H1 (cell line): ENCODE data around the gene SPINDOC. TPM values are rescaled to one million over a fixed set of nuclear protein-coding genes. Genes with fewer than 3 reads are reported as not detected.

Experiments used
- CTCF ChIA-PET: fragments of 300-600 bp; sonication (Branson Sonifier 250); formaldehyde crosslinking; loops from one replicate; lab custom pipeline; 2021; ENCODE audit not compliant: partially characterized antibody; lab: Charles Lee
- POLR2A ChIA-PET: fragments of 300-600 bp; sonication (Branson Sonifier 250); formaldehyde crosslinking; loops from one replicate; lab custom pipeline; 2021; ENCODE audit warnings: inconsistent platforms; ENCODE audit not compliant: partially characterized antibody; lab: Charles Lee
- DNase-seq, 2 experiments: peaks; one replicate each; pipeline versions ENCODE4 v3.0.0 to v3.0.0-alpha.2; 2010 to 2022; ENCODE audit warnings: low spot score in 2 of 2, low read depth in 1 of 2, mixed read lengths in 1 of 2
- FAIRE-seq: peaks from 2 replicates; lab custom pipeline; 2011; peaks lifted over from hg19 to GRCh38; lab: Jason Lieb, UNC
- H2AFZ ChIP-seq: 2 replicates; pipeline ENCODE4 v1.8.1; 2012; ENCODE audit warnings: low read length, inconsistent platforms
- H2AK5ac ChIP-seq: 2 replicates; pipeline ENCODE4 v1.6.1; 2013; ENCODE audit warnings: low read depth, low read length
- H2BK120ac ChIP-seq: replicated peaks from 2 replicates; pipeline ENCODE3; 2013; ENCODE audit warnings: low read depth, low read length, inconsistent platforms
- H2BK12ac ChIP-seq: 2 replicates; pipeline ENCODE4 v1.6.1; 2013; ENCODE audit warnings: low read depth, low read length
- H2BK15ac ChIP-seq: 2 replicates; pipeline ENCODE4 v1.6.1; 2013; ENCODE audit warnings: low read length
- H2BK20ac ChIP-seq: 2 replicates; pipeline ENCODE4 v1.6.1; 2013; ENCODE audit warnings: low read length
- H2BK5ac ChIP-seq: 2 replicates; pipeline ENCODE4 v1.6.1; 2013; ENCODE audit warnings: low read depth, low read length
- H3K14ac ChIP-seq: 2 replicates; pipeline ENCODE4 v1.6.1; 2013; ENCODE audit warnings: inconsistent platforms; ENCODE audit not compliant: insufficient read length
- H3K18ac ChIP-seq: 2 replicates; pipeline ENCODE4 v1.6.1; 2013; ENCODE audit warnings: low read length; ENCODE audit errors: extremely low read depth
- H3K23ac ChIP-seq: 2 replicates; pipeline ENCODE4 v1.6.1; 2013; ENCODE audit warnings: inconsistent platforms; ENCODE audit not compliant: insufficient read length
- H3K23me2 ChIP-seq: 2 replicates; pipeline ENCODE4 v1.6.1; 2013; ENCODE audit warnings: low read depth, low read length
- H3K27ac ChIP-seq: 2 replicates; pipeline ENCODE4 v1.6.1; 2011; ENCODE audit warnings: low read depth, low read length, inconsistent platforms
- H3K27me3 ChIP-seq, 4 experiments: replicated peaks in 1 of 4; 1 replicate in 1 of 4; 2 replicates in 3 of 4; pipeline versions ENCODE4 v1.6.1 to v1.8.1; 2011 to 2013; ENCODE audit warnings: low read length in 3 of 4, mild to moderate bottlenecking in 3 of 4, inconsistent platforms in 2 of 4, mixed read lengths in 2 of 4, moderate library complexity in 1 of 4; ENCODE audit not compliant: control insufficient read depth in 3 of 4, insufficient read depth in 3 of 4; ENCODE audit errors: extremely low read depth in 1 of 4
- H3K36me3 ChIP-seq, 4 experiments: 2 replicates each; pipeline versions ENCODE4 v1.6.1 to v1.8.1; 2011 to 2013; ENCODE audit warnings: mild to moderate bottlenecking in 4 of 4, low read length in 3 of 4, moderate library complexity in 2 of 4, control low read depth in 1 of 4, inconsistent platforms in 1 of 4; ENCODE audit not compliant: insufficient read depth in 4 of 4, control insufficient read depth in 2 of 4
- H3K4ac ChIP-seq: replicated peaks from 2 replicates; pipeline ENCODE3; 2013; ENCODE audit warnings: low read length, low read depth, mixed read lengths, inconsistent platforms; ENCODE audit not compliant: insufficient read length
- H3K4me1 ChIP-seq, 4 experiments: replicated peaks in 1 of 4; 1 replicate in 1 of 4; 2 replicates in 3 of 4; pipeline versions ENCODE4 v1.6.1 to v1.8.1; 2011 to 2013; ENCODE audit warnings: low read length in 3 of 4, inconsistent platforms in 2 of 4, mixed read lengths in 1 of 4; ENCODE audit not compliant: insufficient read depth in 4 of 4, control insufficient read depth in 3 of 4
- H3K4me2 ChIP-seq, 2 experiments: 2 replicates each; pipeline versions ENCODE4 v1.6.1 to v1.8.1; 2011 to 2013; ENCODE audit warnings: low read depth in 2 of 2, low read length in 2 of 2, control low read depth in 1 of 2, inconsistent platforms in 1 of 2, mild to moderate bottlenecking in 1 of 2; ENCODE audit not compliant: insufficient read depth in 1 of 2
- H3K4me3 ChIP-seq, 4 experiments: fragments of 200-600, 300-600 bp in 1 of 4; sonication (generic), shearing (Covaris generic), sonication (Bioruptor Twin) in 1 of 4; 2 replicates each; pipeline versions ENCODE4 v1.5.1 to v1.8.1; 2011 to 2016; ENCODE audit warnings: low read length in 4 of 4, low read depth in 3 of 4, control low read depth in 2 of 4, inconsistent platforms in 2 of 4, mild to moderate bottlenecking in 2 of 4, mixed read lengths in 1 of 4, moderate library complexity in 1 of 4; ENCODE audit not compliant: insufficient read depth in 2 of 4; ENCODE audit errors: extremely low read depth in 1 of 4
- H3K56ac ChIP-seq: replicated peaks from 2 replicates; pipeline ENCODE3; 2013; ENCODE audit warnings: low read depth, mild to moderate bottlenecking, mixed read lengths, low read length, inconsistent platforms; ENCODE audit not compliant: insufficient read length
- H3K79me1 ChIP-seq: 2 replicates; pipeline ENCODE4 v1.6.1; 2013; ENCODE audit warnings: low read depth, low read length, control low read depth
- H3K79me2 ChIP-seq, 2 experiments: 2 replicates each; pipeline versions ENCODE4 v1.6.1 to v1.8.1; 2012 to 2013; ENCODE audit warnings: low read length in 2 of 2, mild to moderate bottlenecking in 2 of 2, inconsistent platforms in 1 of 2; ENCODE audit not compliant: insufficient read depth in 2 of 2, control insufficient read depth in 1 of 2
- H3K9ac ChIP-seq, 4 experiments: replicated peaks in 1 of 4; 1 replicate in 1 of 4; 2 replicates in 3 of 4; pipeline versions ENCODE4 v1.6.1 to v1.8.1; 2011 to 2013; ENCODE audit warnings: low read depth in 3 of 4, low read length in 3 of 4, control low read depth in 2 of 4, mild to moderate bottlenecking in 2 of 4, moderate library complexity in 2 of 4, inconsistent platforms in 1 of 4; ENCODE audit errors: extremely low read depth in 1 of 4
- H3K9me3 ChIP-seq, 2 experiments: 2 replicates each; pipeline versions ENCODE4 v1.6.1 to v1.8.1; 2012 to 2013; ENCODE audit warnings: mild to moderate bottlenecking in 2 of 2, moderate library complexity in 2 of 2, control low read depth in 1 of 2, inconsistent platforms in 1 of 2, low read depth in 1 of 2, low read length in 1 of 2, mixed read lengths in 1 of 2; ENCODE audit not compliant: insufficient read depth in 2 of 2
- H4K20me1 ChIP-seq, 2 experiments: replicated peaks in 1 of 2; 2 replicates each; pipeline versions ENCODE3 to v1.8.1; 2011 to 2013; ENCODE audit warnings: inconsistent platforms in 2 of 2, low read length in 2 of 2, mild to moderate bottlenecking in 1 of 2; ENCODE audit not compliant: insufficient read depth in 2 of 2, control insufficient read depth in 1 of 2
- H4K5ac ChIP-seq: 2 replicates; pipeline ENCODE4 v1.6.1; 2013; ENCODE audit warnings: low read length, low read depth, mixed read lengths, inconsistent platforms; ENCODE audit not compliant: insufficient read length
- H4K8ac ChIP-seq: 2 replicates; pipeline ENCODE4 v1.8.0; 2013; ENCODE audit warnings: mild to moderate bottlenecking, moderate library complexity, low read length, inconsistent platforms; ENCODE audit not compliant: insufficient read depth; ENCODE audit errors: extremely low read depth
- H4K91ac ChIP-seq: replicated peaks from 2 replicates; pipeline ENCODE3; 2013; ENCODE audit warnings: low read length, mixed read lengths, inconsistent platforms; ENCODE audit not compliant: insufficient read length
- BACH1 ChIP-seq: IDR thresholded peaks from 2 replicates; pipeline ENCODE4 v1.6.1; 2012; ENCODE audit warnings: low read length, improper control_type of control experiment
- EP300 ChIP-seq, 2 experiments: IDR thresholded peaks; 1 replicate in 1 of 2; 2 replicates in 1 of 2; pipeline ENCODE4 v1.6.1; 2011 to 2012; ENCODE audit warnings: low read depth in 2 of 2, low read length in 2 of 2, mild to moderate bottlenecking in 2 of 2, borderline replicate concordance in 1 of 2, inconsistent platforms in 1 of 2, moderate library complexity in 1 of 2
- GABPA ChIP-seq: IDR thresholded peaks from 2 replicates; pipeline ENCODE4 v1.6.1; 2011; ENCODE audit warnings: mild to moderate bottlenecking, low read length, moderate library complexity, borderline replicate concordance; ENCODE audit not compliant: insufficient read depth
- GTF2F1 ChIP-seq: IDR thresholded peaks from 2 replicates; pipeline ENCODE4 v1.6.1; 2012; ENCODE audit warnings: low read depth, low read length, improper control_type of control experiment, borderline replicate concordance
- HDAC6 ChIP-seq: IDR thresholded peaks from one replicate; pipeline ENCODE4 v1.7.1; 2012; ENCODE audit warnings: low read depth, mild to moderate bottlenecking, inconsistent platforms, low read length, moderate library complexity
- SIX5 ChIP-seq: IDR thresholded peaks from 2 replicates; pipeline ENCODE4 v1.6.1; 2011; ENCODE audit warnings: mild to moderate bottlenecking, low read depth, low read length
- SRF ChIP-seq: IDR thresholded peaks from 2 replicates; pipeline ENCODE4 v1.6.1; 2011; ENCODE audit warnings: mild to moderate bottlenecking, low read depth, low read length, moderate library complexity
- WGBS, 2 experiments: shearing (Covaris generic) in 1 of 2; methylation state at CpG; one replicate each; pipeline versions ENCODE4 v1.1.6 to v1.1.7; 2013 to 2015; ENCODE audit warnings: low lambda C conversion rate in 2 of 2, mixed read lengths in 2 of 2, inconsistent platforms in 1 of 2, low coverage in 1 of 2, missing lambda C conversion rate in 1 of 2; ENCODE audit not compliant: insufficient replicate concordance in 2 of 2, insufficient coverage in 1 of 2, insufficient read length in 1 of 2; ENCODE audit errors: extremely low coverage in 1 of 2, missing lambda C conversion rate in 1 of 2; 5-methylcytosine and 5-hydroxymethylcytosine counted together
- polyA plus RNA-seq, 7 experiments: library from polyadenylated mRNA; depleted of rRNA in 3 of 7; stranded (reverse) in 5 of 7; unstranded in 2 of 7; fragments of >200 nt in 5 of 7; fragments of 200-250 nt in 2 of 7; gene quantifications; 1 replicate in 5 of 7; 2 replicates in 1 of 7; 4 replicates in 1 of 7; pipeline versions ENCODE4 v1.2.1 to v1.2.3, GENCODE V29; 2011 to 2013; ENCODE audit warnings: missing spikeins in 2 of 7, mixed read lengths in 2 of 7
- total RNA-seq: library from RNA; stranded (reverse); fragmentation: NEBNext Ultra II Directional; extraction: Animal tissue kit (Norgen Biotek cat#: 25700); gene quantifications from 2 replicates; pipeline ENCODE4 v1.2.1, GENCODE V29; 2021

Gene SPINDOC
- total and polyA plus RNA-seq, 2 of the 8 experiments (the other 6 are each of a cell fraction or from before 2014, with no cell fraction given), result 78.7 to 99.7 TPM

DNA sequence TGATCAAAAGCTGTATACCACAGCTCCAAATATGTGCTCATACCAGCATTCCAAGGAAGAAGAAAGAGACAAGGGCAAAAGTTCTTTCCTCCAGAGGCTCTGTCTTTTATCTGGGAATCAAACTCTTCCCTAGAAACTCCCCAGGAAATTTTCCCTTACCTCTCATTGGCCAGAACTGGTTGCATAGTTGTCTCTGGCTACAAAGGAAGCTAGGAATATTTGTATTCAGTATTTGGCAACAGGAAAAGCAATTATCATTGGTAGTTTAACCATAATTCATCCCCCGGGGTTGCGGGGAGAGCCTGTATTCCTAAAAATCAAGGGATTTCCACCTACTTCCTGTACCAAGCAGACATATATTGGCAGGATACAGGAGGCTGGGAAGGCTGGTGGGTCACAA is 34.2 kb upstream of the SPINDOC start:
- 89% methylated on average over 2 of the region's 2 CpGs; no CpG with 5 or more reads in 1 of the 2 experiments for WGBS, 2 experiments
- Histone ChIP-seq H2BK12ac (no peak overlapping the region), H2BK20ac (no peak overlapping the region), H2AK5ac (no peak overlapping the region), H3K18ac (no peak overlapping the region), H3K27me3 (no peaks in the 10 kb centered on the region), H3K4me3 (no peak overlapping the region), H3K14ac (no peak overlapping the region), H3K79me2 (no peaks in the 10 kb centered on the region), H3K9ac (no peak overlapping the region), H4K91ac (no peak overlapping the region), H2BK5ac (no peak overlapping the region), H4K20me1 (no peaks in the 10 kb centered on the region), H3K79me1 (no peaks in the 10 kb centered on the region), H3K9me3 (no peaks in the 10 kb centered on the region), H2AFZ (no peak overlapping the region), H3K4ac (no peak overlapping the region), H3K4me1 (peaks cover 0 to under 1% (median under 1%) of the 10 kb centered on the region in 4 experiments; a peak in 2 of 7 replicates), H3K56ac (no peak overlapping the region), H3K23me2 (no peaks in the 10 kb centered on the region), H3K23ac (no peak overlapping the region), H4K5ac (no peak overlapping the region), H3K4me2 (no peak overlapping the region), H2BK120ac (no peak overlapping the region), H2BK15ac (no peak overlapping the region), H3K36me3 (no peaks in the 10 kb centered on the region), H4K8ac (no peak overlapping the region), H3K27ac (no peak overlapping the region)
- CTCF ChIA-PET, result interaction anchor here (0.8 to 1.1 kb wide), 4 partner anchors 11 to 104 kb away, joined by 4 to 5 read pairs (median 4); partner anchors contain the start of gene ZFTA
- DNase-seq (no peak), FAIRE-seq (no peak)
- TF ChIP-seq HDAC6, result no peak
- no peak for TF ChIP-seq GTF2F1
- TF ChIP-seq SIX5, result no peak
- TF ChIP-seq BACH1, result no peak
- TF ChIP-seq EP300 (IDR thresholded peaks at IDR 0.05; ENCODE audit: borderline replicate concordance in 1 of 2, low read depth in 2 of 2, low read length in 2 of 2), result no peak
- no peak for TF ChIP-seq SRF
- TF ChIP-seq GABPA, result no peak
- POLR2A ChIA-PET, result interaction anchor here (0.9 to 3.0 kb wide), 4 partner anchors 9 to 36 kb away, joined by 3 to 14 read pairs (median 8); partner anchors contain the start of gene ZFTA
